IgD-negative memory B cell (primary cell): Measurements from ENCODE around the gene CRACDL. TPM values are rescaled to one million over a fixed set of nuclear protein-coding genes. Genes with fewer than 3 reads are reported as not detected.
A peak's percentile ranks its signal among the peaks of the same experiment; 100 is the strongest.

ENCODE experiments used
- H3K27ac Mint-ChIP-seq, 3 donors: one replicate each; pipeline ENCODE4 v1.8.0; 2020 to 2022; ENCODE audit warnings: mild to moderate bottlenecking in 3 of 3, mixed read lengths in 3 of 3, moderate library complexity in 1 of 3
- H3K27me3 Mint-ChIP-seq: one replicate; pipeline ENCODE4 v1.8.0; 2021; ENCODE audit warnings: mixed read lengths
- H3K36me3 Mint-ChIP-seq: one replicate; pipeline ENCODE4 v1.8.0; 2020; ENCODE audit warnings: mild to moderate bottlenecking, mixed read lengths
- H3K4me1 Mint-ChIP-seq, 3 donors: one replicate each; pipeline ENCODE4 v1.8.0; 2020 to 2022; ENCODE audit warnings: mixed read lengths in 3 of 3, mild to moderate bottlenecking in 1 of 3
- H3K4me3 Mint-ChIP-seq, 4 donors: one replicate each; pipeline ENCODE4 v1.8.0; 2020 to 2022; ENCODE audit warnings: mild to moderate bottlenecking in 4 of 4, mixed read lengths in 4 of 4, moderate library complexity in 3 of 4
- H3K9me3 Mint-ChIP-seq, 3 donors: one replicate each; pipeline ENCODE4 v1.8.0; 2020 to 2021; ENCODE audit warnings: mixed read lengths in 3 of 3, mild to moderate bottlenecking in 1 of 3
- polyA plus RNA-seq: library from polyadenylated mRNA; unstranded; fragments of 300-500 nt; fragmentation: Illumina TruSeq; gene quantifications from one replicate; pipeline ENCODE4 v1.2.3, GENCODE V29; 2021

The CRACDL gene
- polyA plus RNA-seq, 1 donor from 2014 or later: not detected

- Mint-ChIP-seq H3K9me3 (no peaks in the 10 kb centered on the region), H3K27ac (no peak overlapping the region), H3K4me1 (no peaks in the 10 kb centered on the region), H3K4me3 (no peak overlapping the region), H3K36me3 (peaks cover 3% of the 10 kb centered on the region), H3K27me3 (peaks cover 2% of the 10 kb centered on the region)
These were observed 124.3 kb downstream of the CRACDL start for GRCh38 chr2:98811766-98812165.

- H3K27me3 Mint-ChIP-seq: peaks cover 2% of the 10 kb centered on the region
- H3K4me1 Mint-ChIP-seq: no peaks in the 10 kb centered on the region
- no peak overlapping the region for H3K27ac Mint-ChIP-seq
- H3K36me3 Mint-ChIP-seq: peaks cover 2% of the 10 kb centered on the region
- no peaks in the 10 kb centered on the region for H3K9me3 Mint-ChIP-seq
- H3K4me3 Mint-ChIP-seq: no peak overlapping the region
These were observed 125.5 kb downstream of the CRACDL start for GRCh38 chr2:98810588-98810928.

GRCh38 chr2:98809878-98810587 is 126.0 kb downstream of the CRACDL start:
- no peak overlapping the region for H3K27ac Mint-ChIP-seq
- no peak overlapping the region for H3K4me3 Mint-ChIP-seq
- H3K27me3 Mint-ChIP-seq: peaks cover 2% of the 10 kb centered on the region
- no peaks in the 10 kb centered on the region for H3K4me1 Mint-ChIP-seq
- H3K36me3 Mint-ChIP-seq: peaks cover 2% of the 10 kb centered on the region
- H3K9me3 Mint-ChIP-seq: no peaks in the 10 kb centered on the region

- Mint-ChIP-seq H3K9me3 (no peaks in the 10 kb centered on the region), H3K36me3 (no peaks in the 10 kb centered on the region), H3K27ac (no peak overlapping the region), H3K4me1 (no peaks in the 10 kb centered on the region), H3K27me3 (no peaks in the 10 kb centered on the region), H3K4me3 (no peak overlapping the region)
These were observed 126.9 kb downstream of the CRACDL start for GRCh38 chr2:98809116-98809515.

GRCh38 chr2:98808546-98808945 is 127.5 kb downstream of the CRACDL start:
- no peaks in the 10 kb centered on the region for H3K9me3 Mint-ChIP-seq
- no peak overlapping the region for H3K4me3 Mint-ChIP-seq
- H3K4me1 Mint-ChIP-seq: no peaks in the 10 kb centered on the region
- H3K27ac Mint-ChIP-seq: no peak overlapping the region
- no peaks in the 10 kb centered on the region for H3K36me3 Mint-ChIP-seq
- no peaks in the 10 kb centered on the region for H3K27me3 Mint-ChIP-seq

GRCh38 chr2:98807929-98808328 is 128.1 kb downstream of the CRACDL start:
- Mint-ChIP-seq H3K36me3 (no peaks in the 10 kb centered on the region), H3K27ac (no peak overlapping the region), H3K4me1 (no peaks in the 10 kb centered on the region), H3K27me3 (no peaks in the 10 kb centered on the region), H3K4me3 (no peak overlapping the region), H3K9me3 (no peaks in the 10 kb centered on the region)

- no peak overlapping the region for H3K4me3 Mint-ChIP-seq
- no peak overlapping the region for H3K27ac Mint-ChIP-seq
- no peaks in the 10 kb centered on the region for H3K9me3 Mint-ChIP-seq
- no peaks in the 10 kb centered on the region for H3K4me1 Mint-ChIP-seq
- H3K36me3 Mint-ChIP-seq: no peaks in the 10 kb centered on the region
- H3K27me3 Mint-ChIP-seq: no peaks in the 10 kb centered on the region
These were observed 128.8 kb downstream of the CRACDL start for GRCh38 chr2:98807221-98807620.

GRCh38 chr2:98806236-98806697 is 129.8 kb downstream of the CRACDL start:
- H3K27me3 Mint-ChIP-seq: no peaks in the 10 kb centered on the region
- H3K4me3 Mint-ChIP-seq: no peak overlapping the region
- H3K27ac Mint-ChIP-seq: no peak overlapping the region
- H3K36me3 Mint-ChIP-seq: no peaks in the 10 kb centered on the region
- no peaks in the 10 kb centered on the region for H3K9me3 Mint-ChIP-seq
- no peaks in the 10 kb centered on the region for H3K4me1 Mint-ChIP-seq

- Mint-ChIP-seq H3K4me1 (no peaks in the 10 kb centered on the region), H3K9me3 (no peaks in the 10 kb centered on the region), H3K27ac (peak overlapping the region in 1 of 3 donors; percentile 68), H3K4me3 (no peak overlapping the region), H3K36me3 (no peaks in the 10 kb centered on the region), H3K27me3 (peaks cover 1% of the 10 kb centered on the region)
These were observed 130.4 kb downstream of the CRACDL start for GRCh38 chr2:98805412-98806171.

- no peaks in the 10 kb centered on the region for H3K9me3 Mint-ChIP-seq
- no peak overlapping the region for H3K4me3 Mint-ChIP-seq
- peaks cover 1% of the 10 kb centered on the region for H3K27me3 Mint-ChIP-seq
- no peaks in the 10 kb centered on the region for H3K36me3 Mint-ChIP-seq
- no peaks in the 10 kb centered on the region for H3K4me1 Mint-ChIP-seq
- H3K27ac Mint-ChIP-seq: no peak overlapping the region
These were observed 131.3 kb downstream of the CRACDL start for GRCh38 chr2:98804736-98805135.

GRCh38 chr2:98804265-98804650 is 131.8 kb downstream of the CRACDL start:
- no peaks in the 10 kb centered on the region for H3K36me3 Mint-ChIP-seq
- H3K4me1 Mint-ChIP-seq: no peaks in the 10 kb centered on the region
- no peak overlapping the region for H3K27ac Mint-ChIP-seq
- peaks cover 1% of the 10 kb centered on the region for H3K27me3 Mint-ChIP-seq
- H3K4me3 Mint-ChIP-seq: no peak overlapping the region
- H3K9me3 Mint-ChIP-seq: no peaks in the 10 kb centered on the region

- Mint-ChIP-seq H3K4me1 (no peaks in the 10 kb centered on the region), H3K9me3 (no peaks in the 10 kb centered on the region), H3K27ac (no peak overlapping the region), H3K4me3 (no peak overlapping the region), H3K27me3 (peaks cover 1% of the 10 kb centered on the region), H3K36me3 (no peaks in the 10 kb centered on the region)
These were observed 132.4 kb downstream of the CRACDL start for GRCh38 chr2:98803405-98804264.

GRCh38 chr2:98802344-98802743 is 133.7 kb downstream of the CRACDL start:
- H3K36me3 Mint-ChIP-seq: no peaks in the 10 kb centered on the region
- H3K4me1 Mint-ChIP-seq: no peaks in the 10 kb centered on the region
- peaks cover 1% of the 10 kb centered on the region for H3K27me3 Mint-ChIP-seq
- no peak overlapping the region for H3K27ac Mint-ChIP-seq
- H3K4me3 Mint-ChIP-seq: no peak overlapping the region
- H3K9me3 Mint-ChIP-seq: no peaks in the 10 kb centered on the region

GRCh38 chr2:98801921-98802321 is 134.1 kb downstream of the CRACDL start:
- Mint-ChIP-seq H3K27ac (no peak overlapping the region), H3K4me1 (no peaks in the 10 kb centered on the region), H3K4me3 (no peak overlapping the region), H3K27me3 (peaks cover 1% of the 10 kb centered on the region), H3K36me3 (no peaks in the 10 kb centered on the region), H3K9me3 (no peaks in the 10 kb centered on the region)

- H3K36me3 Mint-ChIP-seq: no peaks in the 10 kb centered on the region
- no peak overlapping the region for H3K4me3 Mint-ChIP-seq
- no peaks in the 10 kb centered on the region for H3K4me1 Mint-ChIP-seq
- H3K27ac Mint-ChIP-seq: no peak overlapping the region
- no peaks in the 10 kb centered on the region for H3K9me3 Mint-ChIP-seq
- peaks cover 1% of the 10 kb centered on the region for H3K27me3 Mint-ChIP-seq
These were observed 134.7 kb downstream of the CRACDL start for GRCh38 chr2:98801286-98801685.
